Keratinocyte (primary cell): ENCODE measurements around the gene OR5P2. TPM values are rescaled to one million over a fixed set of nuclear protein-coding genes. Genes with fewer than 3 reads are reported as not detected.

Experiments
- DNase-seq: peaks from one replicate; pipeline ENCODE4 v3.0.0-alpha.2; 2011; ENCODE audit warnings: low read depth, missing footprints, low spot score
- FAIRE-seq: peaks from 2 replicates; lab custom pipeline; 2011; peaks lifted over from hg19 to GRCh38; lab: Jason Lieb, UNC
- H2AFZ ChIP-seq: 2 replicates; pipeline ENCODE4 v1.6.0; 2012; ENCODE audit warnings: low read length, control low read depth, inconsistent platforms; ENCODE audit not compliant: control insufficient read depth
- H3K27ac ChIP-seq: 2 replicates; pipeline ENCODE4 v1.5.1; 2011; ENCODE audit warnings: low read length; ENCODE audit not compliant: control insufficient read depth, insufficient read depth
- H3K27me3 ChIP-seq: 3 replicates; pipeline ENCODE4 v1.6.0; 2011; ENCODE audit warnings: low read length; ENCODE audit not compliant: control insufficient read depth, insufficient read depth; ENCODE audit errors: extremely low read depth
- H3K36me3 ChIP-seq, 2 experiments: 2 replicates in 1 of 2; 3 replicates in 1 of 2; pipeline ENCODE4 v1.5.1; 2011; ENCODE audit warnings: low read length in 2 of 2, mild to moderate bottlenecking in 1 of 2; ENCODE audit not compliant: control insufficient read depth in 2 of 2, insufficient read depth in 2 of 2; ENCODE audit errors: extremely low read depth in 1 of 2
- H3K4me1 ChIP-seq: 3 replicates; pipeline ENCODE4 v1.5.1; 2011; ENCODE audit warnings: low read length; ENCODE audit not compliant: control insufficient read depth, insufficient read depth; ENCODE audit errors: extremely low read depth
- H3K4me2 ChIP-seq: 3 replicates; pipeline ENCODE4 v1.6.0; 2011; ENCODE audit warnings: low read depth, low read length; ENCODE audit not compliant: control insufficient read depth, insufficient read depth; ENCODE audit errors: extremely low read depth
- H3K4me3 ChIP-seq, 3 experiments: fragments of 200-600 bp in 1 of 3; sonication (generic) in 1 of 3; 2 replicates in 2 of 3; 3 replicates in 1 of 3; pipeline ENCODE4 v1.5.1; 2011 to 2016; ENCODE audit warnings: low read length in 3 of 3, mild to moderate bottlenecking in 3 of 3, control low read depth in 2 of 3, inconsistent platforms in 1 of 3, low read depth in 1 of 3, mixed read lengths in 1 of 3, mixed run types in 1 of 3, moderate library complexity in 1 of 3; ENCODE audit not compliant: control insufficient read depth in 2 of 3, insufficient read depth in 2 of 3; ENCODE audit errors: extremely low read depth in 1 of 3
- H3K79me2 ChIP-seq: 2 replicates; pipeline ENCODE4 v1.6.0; 2012; ENCODE audit warnings: low read length; ENCODE audit not compliant: control insufficient read depth, insufficient read depth
- H3K9ac ChIP-seq: 3 replicates; pipeline ENCODE4 v1.6.0; 2011; ENCODE audit warnings: low read length; ENCODE audit not compliant: control insufficient read depth, insufficient read depth; ENCODE audit errors: extremely low read depth
- H3K9me1 ChIP-seq: 3 replicates; pipeline ENCODE4 v1.6.0; 2011; ENCODE audit warnings: low read length; ENCODE audit not compliant: control insufficient read depth, insufficient read depth; ENCODE audit errors: extremely low read depth
- H3K9me3 ChIP-seq: 2 replicates; pipeline ENCODE4 v1.5.1; 2012; ENCODE audit warnings: low read depth, low read length; ENCODE audit not compliant: control insufficient read depth
- H4K20me1 ChIP-seq: 3 replicates; pipeline ENCODE4 v1.6.0; 2011; ENCODE audit warnings: low read length; ENCODE audit not compliant: control insufficient read depth, insufficient read depth; ENCODE audit errors: extremely low read depth
- CTCF ChIP-seq, 3 experiments: IDR thresholded peaks in 1 of 3; conservative IDR thresholded peaks in 1 of 3; optimal IDR thresholded peaks in 1 of 3; 2 replicates in 2 of 3; 3 replicates in 1 of 3; pipeline versions ENCODE3 to v1.5.1; 2011; ENCODE audit warnings: low read length in 3 of 3, mild to moderate bottlenecking in 3 of 3, moderate library complexity in 2 of 3, control low read depth in 1 of 3, inconsistent platforms in 1 of 3; ENCODE audit not compliant: insufficient read depth in 2 of 3; ENCODE audit errors: extremely low read depth in 1 of 3
- EZH2 ChIP-seq: IDR thresholded peaks from one replicate; pipeline ENCODE4 v1.6.1; 2012; ENCODE audit warnings: inconsistent platforms, mild to moderate bottlenecking, low read length, moderate library complexity
- dilution Hi-C: fragments of 300-500 bp; cut with MboI; formaldehyde crosslinking; loops from one replicate; pipeline ENCODE4 v1.7.0; 2020; ENCODE audit warnings: low sequenced_read_pairs; ENCODE audit not compliant: extremely low pct_ligation_motif_present
- polyA plus RNA-seq, 5 experiments: library from polyadenylated mRNA; depleted of rRNA in 3 of 5; stranded (reverse) in 3 of 5; stranded (forward) in 1 of 5; unstranded in 1 of 5; fragments of >200 nt; gene quantifications; 1 replicate in 1 of 5; 2 replicates in 3 of 5; 3 replicates in 1 of 5; pipeline versions ENCODE4 v1.2.1 to v1.2.3, GENCODE V29; 2011 to 2012; ENCODE audit warnings: missing spikeins in 2 of 5, low read depth in 1 of 5, low replicate concordance in 1 of 5

Gene OR5P2
- polyA plus RNA-seq, 1 donor (not counting 4 experiments of a cell fraction or from before 2014, with no cell fraction given): 0.25 TPM

- no peak overlapping the region for H3K9ac ChIP-seq
- H4K20me1 ChIP-seq: no peaks in the 10 kb centered on the region
- H3K4me2 ChIP-seq: no peak overlapping the region
- TF ChIP-seq EZH2 (no peak), CTCF (optimal IDR thresholded peaks at IDR 0.05 in 1 of 3, IDR thresholded peaks at IDR 0.05 in 1 of 3, conservative IDR thresholded peaks at IDR 0.05 in 1 of 3; ENCODE audit: extremely low read depth in 1 of 3, insufficient read depth in 2 of 3, low read length in 3 of 3) (no peak)
- no peaks in the 10 kb centered on the region for H3K9me3 ChIP-seq
- no peak overlapping the region for H3K27ac ChIP-seq
- FAIRE-seq: no peak
- H3K79me2 ChIP-seq: no peaks in the 10 kb centered on the region
- H2AFZ ChIP-seq: no peak overlapping the region
- no peaks in the 10 kb centered on the region for H3K27me3 ChIP-seq
- H3K4me3 ChIP-seq: no peak overlapping the region
- dilution Hi-C loops: no loop called here
- H3K4me1 ChIP-seq: no peaks in the 10 kb centered on the region
- no peaks in the 10 kb centered on the region for H3K36me3 ChIP-seq
- H3K9me1 ChIP-seq: no peaks in the 10 kb centered on the region
- DNase-seq: no peak
These were observed 47.3 kb downstream of the OR5P2 start for GRCh38 chr11:7749456-7749855.

Other genes with a start within 250 kb of the OR5P2 start
- 24.7 to 37.0 TPM (median 34.3 TPM) in 3 replicates for gene CYB5R2, start 123.4 kb downstream of the OR5P2 start, polyA plus RNA-seq
- 1.7 to 8.1 TPM (median 2.8 TPM) in 3 replicates for gene OVCH2, start 90.5 kb downstream of the OR5P2 start, polyA plus RNA-seq
- gene OR5P3, start 33.9 kb upstream of the OR5P2 start, polyA plus RNA-seq: 0.14 to 0.37 TPM in 2 of 3 replicates, not detected in the other
- 0.06 to 0.45 TPM (median 0.26 TPM) in 3 replicates for gene OR10A6, start 134.3 kb upstream of the OR5P2 start, polyA plus RNA-seq
- 0.04 to 0.40 TPM (median 0.07 TPM) in 3 replicates for gene OR10A3, start 144.8 kb upstream of the OR5P2 start, polyA plus RNA-seq
- 7.1 to 19.1 TPM (median 9.2 TPM) in 3 replicates for gene NLRP10, start 168.5 kb upstream of the OR5P2 start, polyA plus RNA-seq
- 106 to 304 TPM (median 158 TPM) in 3 replicates for gene EIF3F, start 190.4 kb upstream of the OR5P2 start, polyA plus RNA-seq